ENCODE results near the gene RPUSD3. TPM values are rescaled to one million over a fixed set of nuclear protein-coding genes. Genes with fewer than 3 reads are reported as not detected.
A peak's percentile ranks its signal among the peaks of the same experiment; 100 is the strongest.
"Not testable (repeated sequence)": the region's sequence is repeated elsewhere in the genome, so short reads cannot be mapped to it uniquely, and the experiment has no call there.

Gene RPUSD3
- total RNA-seq, 2 donors from 2014 or later = 19.0 to 20.8 TPM

DNA sequence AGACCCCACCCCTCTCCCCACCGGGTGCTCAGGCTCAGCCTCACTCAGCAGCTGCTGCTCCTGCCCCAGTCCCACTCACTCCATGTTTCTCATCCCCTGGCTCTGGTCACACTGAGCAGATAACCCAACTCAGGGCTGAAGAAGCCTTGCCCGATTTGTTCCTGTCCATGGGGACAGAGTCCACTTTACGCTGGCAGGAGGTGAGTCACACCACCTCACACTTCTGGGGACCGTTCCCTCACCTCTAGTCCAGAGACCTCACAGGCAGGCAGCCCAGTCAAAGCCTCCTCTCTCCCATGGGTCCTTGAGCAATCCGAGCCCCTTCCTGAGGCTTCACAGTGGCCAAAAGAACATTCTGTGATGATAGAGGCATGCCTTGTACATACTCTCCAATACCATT, 34.9 kb upstream of the RPUSD3 start:
- no peaks in the 10 kb centered on the region for H3K9me3 ChIP-seq (ENCODE audit: control insufficient read depth, low read length, poor library complexity, severe bottlenecking)
- Mint-ChIP-seq H3K4me3 (no peak overlapping the region), H3K27ac (no peak overlapping the region), H3K27me3 (peaks cover 11% of the 10 kb centered on the region), H3K36me3 (ENCODE audit: low read depth) (no peaks in the 10 kb centered on the region), H3K4me1 (no peaks in the 10 kb centered on the region)
- DNase-seq (no peak), ATAC-seq (no peak)

DNA sequence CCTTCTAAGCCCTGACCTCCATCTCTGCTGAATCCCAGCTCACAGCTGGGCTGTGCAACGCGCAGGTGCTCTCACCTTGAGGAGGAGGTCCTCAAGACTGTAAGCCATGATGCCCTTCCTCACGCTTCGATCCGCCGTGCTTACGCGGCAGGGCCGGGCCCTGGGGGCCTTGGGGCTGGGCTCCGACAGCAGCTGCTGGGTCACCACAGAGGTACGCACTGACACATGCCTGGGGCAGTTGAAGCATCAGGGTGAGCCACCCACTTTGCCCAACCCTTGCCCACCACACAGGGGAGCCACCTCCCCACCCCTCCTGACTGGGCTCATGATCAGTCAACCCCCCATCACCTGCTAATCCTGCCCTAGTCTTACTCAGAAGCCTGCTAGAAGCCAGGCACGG, 33.2 kb upstream of the RPUSD3 start:
- Mint-ChIP-seq H3K36me3 (ENCODE audit: low read depth) (no peaks in the 10 kb centered on the region), H3K27ac (no peak overlapping the region), H3K4me1 (peaks cover 3% of the 10 kb centered on the region), H3K4me3 (no peak overlapping the region), H3K27me3 (peaks cover 11% of the 10 kb centered on the region)
- DNase-seq (no peak), ATAC-seq (no peak)
- H3K9me3 ChIP-seq (ENCODE audit: control insufficient read depth, low read length, poor library complexity, severe bottlenecking) = no peaks in the 10 kb centered on the region

DNA sequence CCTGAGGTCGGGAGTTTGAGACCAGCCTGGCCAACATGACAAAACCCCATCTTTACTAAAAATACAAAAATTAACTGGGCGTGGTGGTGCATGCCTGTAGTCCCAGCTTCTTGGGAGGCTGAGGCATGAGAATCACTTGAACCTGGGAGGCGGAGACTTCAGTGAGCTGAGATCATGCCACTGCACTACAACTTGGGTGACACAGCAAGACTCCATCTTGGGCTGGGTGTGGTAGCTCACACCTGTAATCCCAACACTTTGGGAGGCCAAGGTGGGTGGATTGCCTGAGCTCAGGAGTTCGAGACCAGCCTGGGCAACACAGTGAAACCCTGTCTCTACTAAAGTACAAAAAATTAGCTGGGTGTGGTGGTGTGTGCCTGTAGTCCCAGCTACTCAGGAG, 32.4 kb upstream of the RPUSD3 start:
- H3K36me3 Mint-ChIP-seq (ENCODE audit: low read depth); H3K4me3 Mint-ChIP-seq; H3K9me3 ChIP-seq (ENCODE audit: control insufficient read depth, low read length, poor library complexity, severe bottlenecking); H3K27ac Mint-ChIP-seq; DNase-seq; H3K4me1 Mint-ChIP-seq; ATAC-seq: not testable (repeated sequence)
- H3K27me3 Mint-ChIP-seq = peaks cover 11% of the 10 kb centered on the region

DNA sequence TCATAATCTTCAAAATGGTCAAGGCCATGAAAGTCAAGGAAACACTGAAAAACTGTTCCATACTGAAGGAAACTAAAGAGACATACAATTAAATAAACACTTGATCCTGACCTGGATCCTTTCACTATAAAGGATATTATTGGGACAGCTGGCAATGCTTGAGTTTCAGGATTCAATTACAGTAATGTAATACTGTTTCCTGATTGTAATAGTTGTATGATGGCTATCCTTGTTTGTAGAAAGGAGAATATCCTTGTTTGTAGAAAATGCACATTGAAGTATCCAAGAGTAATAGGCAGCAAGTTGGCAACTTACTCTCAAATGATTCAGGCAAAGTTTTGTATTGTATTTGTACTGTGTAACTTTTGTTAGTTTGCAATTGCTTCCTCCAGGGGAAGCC, 31.6 kb upstream of the RPUSD3 start:
- ATAC-seq (no peak), DNase-seq (no peak)
- H3K27ac Mint-ChIP-seq = no peak overlapping the region
- H3K9me3 ChIP-seq (ENCODE audit: control insufficient read depth, low read length, poor library complexity, severe bottlenecking) = no peaks in the 10 kb centered on the region
- H3K36me3 Mint-ChIP-seq (ENCODE audit: low read depth) = no peaks in the 10 kb centered on the region
- H3K27me3 Mint-ChIP-seq = peaks cover 11% of the 10 kb centered on the region
- H3K4me1 Mint-ChIP-seq = peaks cover 3% of the 10 kb centered on the region
- H3K4me3 Mint-ChIP-seq = no peak overlapping the region

DNA sequence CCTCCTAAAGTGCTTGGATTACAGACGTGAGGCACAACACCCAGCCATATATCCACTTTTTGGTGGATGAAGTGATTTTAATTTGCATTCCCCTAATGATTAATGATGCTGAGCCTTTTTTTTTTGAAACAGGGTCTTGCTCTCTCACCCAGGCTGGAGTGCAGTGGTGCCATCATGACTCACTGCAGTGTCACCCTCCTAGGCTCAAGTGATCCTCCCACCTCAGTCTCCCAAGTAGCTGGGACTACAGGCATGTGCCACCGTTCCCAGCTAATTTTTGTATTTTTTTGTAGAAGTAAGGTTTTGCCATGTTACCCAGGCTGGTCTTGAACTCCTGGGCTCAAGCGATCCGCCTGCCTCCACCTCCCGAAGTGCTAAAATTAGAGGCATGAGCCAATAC, 28.3 kb upstream of the RPUSD3 start:
- not testable (repeated sequence) for H3K36me3 Mint-ChIP-seq (ENCODE audit: low read depth); H3K27ac Mint-ChIP-seq; H3K4me1 Mint-ChIP-seq; ATAC-seq; H3K4me3 Mint-ChIP-seq; H3K9me3 ChIP-seq (ENCODE audit: control insufficient read depth, low read length, poor library complexity, severe bottlenecking); DNase-seq; H3K27me3 Mint-ChIP-seq

DNA sequence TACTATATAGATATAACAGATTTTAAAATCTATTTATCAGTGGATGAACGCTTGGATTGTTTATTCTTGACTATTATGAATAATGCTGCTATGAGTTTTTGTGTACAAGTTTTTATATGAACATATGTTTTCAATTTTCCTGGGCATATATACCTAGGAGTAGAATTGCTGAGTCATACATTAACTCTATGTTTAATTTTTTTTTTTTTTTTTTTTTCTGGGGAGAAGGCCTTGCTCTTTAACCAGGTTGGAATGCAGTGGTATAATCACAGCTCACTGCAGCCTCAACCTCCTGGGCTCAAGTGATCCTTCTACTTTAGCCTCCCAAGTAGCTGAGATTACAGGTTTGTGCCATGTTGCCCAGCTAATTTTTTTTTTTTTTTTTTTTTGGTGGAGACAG, 27.2 kb upstream of the RPUSD3 start:
- Mint-ChIP-seq H3K27me3 (peaks cover 5% of the 10 kb centered on the region), H3K4me1 (peaks cover 3% of the 10 kb centered on the region), H3K4me3 (no peak overlapping the region), H3K36me3 (ENCODE audit: low read depth) (no peaks in the 10 kb centered on the region), H3K27ac (no peak overlapping the region)
- no peak for DNase-seq
- H3K9me3 ChIP-seq (ENCODE audit: control insufficient read depth, low read length, poor library complexity, severe bottlenecking) = no peaks in the 10 kb centered on the region
- no peak for ATAC-seq

DNA sequence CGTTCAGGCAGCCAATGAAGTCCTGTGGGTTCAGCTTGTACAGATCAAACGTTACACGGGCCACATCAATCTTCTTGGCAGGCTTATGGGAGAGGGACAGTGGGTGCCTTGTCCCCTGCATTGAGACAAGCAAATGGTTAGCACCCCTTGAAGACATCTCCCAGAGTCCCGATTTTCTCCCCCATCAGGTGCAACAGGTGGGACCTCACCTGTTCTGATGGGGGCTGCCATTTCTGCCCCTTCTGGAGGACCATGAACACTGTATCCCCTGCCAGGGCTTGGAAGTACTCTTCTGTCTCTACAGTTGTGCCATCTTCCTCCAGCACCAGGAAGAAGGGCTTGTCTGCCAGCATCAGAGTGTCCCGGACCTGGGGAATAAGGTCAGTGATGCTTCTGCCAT, 26.1 kb upstream of the RPUSD3 start:
- Mint-ChIP-seq H3K4me1 (peaks cover 3% of the 10 kb centered on the region), H3K27ac (no peak overlapping the region), H3K4me3 (no peak overlapping the region), H3K27me3 (no peaks in the 10 kb centered on the region), H3K36me3 (ENCODE audit: low read depth) (no peaks in the 10 kb centered on the region)
- ATAC-seq (no peak), DNase-seq (no peak)
- H3K9me3 ChIP-seq (ENCODE audit: control insufficient read depth, low read length, poor library complexity, severe bottlenecking) = no peaks in the 10 kb centered on the region

DNA sequence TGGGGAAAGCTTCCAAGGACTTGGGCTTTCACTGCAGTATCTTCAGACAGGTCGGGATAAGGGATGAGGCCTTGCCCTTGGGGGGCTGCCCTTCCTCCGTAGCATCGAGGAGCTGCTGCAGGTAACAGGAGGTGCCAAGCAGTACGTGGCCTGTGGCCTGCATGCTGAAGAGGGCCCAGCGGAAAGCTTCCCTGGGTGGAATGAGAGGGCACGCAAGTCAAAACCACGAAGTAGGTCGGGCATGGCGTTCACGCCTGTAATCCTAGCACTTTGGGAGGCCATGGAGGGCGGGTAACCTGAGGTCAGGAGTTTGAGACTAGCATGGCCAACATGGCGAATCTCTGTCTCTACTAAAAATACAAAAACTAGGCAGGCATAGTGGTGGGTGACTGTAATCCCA, 23.3 kb upstream of the RPUSD3 start:
- H3K9me3 ChIP-seq (ENCODE audit: control insufficient read depth, low read length, poor library complexity, severe bottlenecking) = no peaks in the 10 kb centered on the region
- peaks cover 3% of the 10 kb centered on the region for H3K4me1 Mint-ChIP-seq
- peaks cover 8% of the 10 kb centered on the region for H3K27me3 Mint-ChIP-seq
- H3K36me3 Mint-ChIP-seq (ENCODE audit: low read depth) = no peaks in the 10 kb centered on the region
- H3K27ac Mint-ChIP-seq = no peak overlapping the region
- ATAC-seq (no peak), DNase-seq (no peak)
- H3K4me3 Mint-ChIP-seq = no peak overlapping the region

DNA sequence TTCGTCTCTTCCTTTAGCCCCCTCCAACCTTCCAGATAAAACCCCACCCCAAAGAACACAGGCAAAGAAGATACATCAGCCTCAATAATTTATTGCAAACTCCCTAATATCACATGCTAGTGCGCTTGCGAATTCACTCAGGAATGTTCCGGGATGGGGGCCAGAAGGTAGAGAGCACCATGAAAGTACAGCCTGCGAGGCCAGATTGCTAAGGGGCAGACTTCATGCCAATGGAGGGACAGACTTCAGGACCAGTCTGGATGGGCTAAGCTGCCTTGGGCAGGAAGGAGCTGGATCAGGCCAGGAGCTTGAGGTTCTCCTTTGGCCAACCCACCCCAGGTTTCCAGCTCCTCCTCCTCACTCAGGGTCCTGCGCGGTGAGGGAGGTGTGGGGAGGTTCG, 22.8 kb upstream of the RPUSD3 start:
- peaks cover 12% of the 10 kb centered on the region for H3K27me3 Mint-ChIP-seq
- H3K36me3 Mint-ChIP-seq (ENCODE audit: low read depth) = no peaks in the 10 kb centered on the region
- no peak overlapping the region for H3K27ac Mint-ChIP-seq
- no peak for DNase-seq
- no peak for ATAC-seq
- H3K9me3 ChIP-seq (ENCODE audit: control insufficient read depth, low read length, poor library complexity, severe bottlenecking) = no peaks in the 10 kb centered on the region
- no peak overlapping the region for H3K4me3 Mint-ChIP-seq
- peaks cover 3% of the 10 kb centered on the region for H3K4me1 Mint-ChIP-seq

DNA sequence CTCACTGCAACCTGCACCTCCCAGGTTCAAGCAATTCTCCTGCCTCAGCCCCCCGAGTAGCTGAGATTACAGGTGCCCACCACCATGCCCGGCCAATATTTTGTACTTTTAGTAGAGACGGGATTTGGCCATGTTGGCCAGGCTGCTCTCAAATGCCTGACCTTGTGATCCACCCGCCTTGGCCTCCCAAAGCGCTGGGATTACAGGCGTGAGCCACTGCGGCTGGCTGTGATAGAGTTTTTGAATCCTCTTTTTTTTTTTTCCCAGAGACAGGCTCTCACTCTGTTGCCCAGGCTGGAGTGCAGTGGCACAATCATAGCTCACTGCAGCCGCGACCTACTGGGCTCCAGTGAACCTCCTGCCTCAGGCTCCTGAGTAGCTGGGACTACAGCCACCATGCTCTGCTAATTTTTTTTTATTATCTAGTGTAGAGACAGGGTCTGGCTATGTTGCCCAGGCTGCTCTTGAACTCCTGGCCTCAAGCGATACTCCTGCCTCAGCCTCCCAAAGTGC, 21.4 kb upstream of the RPUSD3 start:
- not testable (repeated sequence) for H3K4me3 Mint-ChIP-seq; H3K9me3 ChIP-seq (ENCODE audit: control insufficient read depth, low read length, poor library complexity, severe bottlenecking); H3K4me1 Mint-ChIP-seq; H3K27ac Mint-ChIP-seq; ATAC-seq; DNase-seq; H3K36me3 Mint-ChIP-seq (ENCODE audit: low read depth)
- peaks cover 13% of the 10 kb centered on the region for H3K27me3 Mint-ChIP-seq

DNA sequence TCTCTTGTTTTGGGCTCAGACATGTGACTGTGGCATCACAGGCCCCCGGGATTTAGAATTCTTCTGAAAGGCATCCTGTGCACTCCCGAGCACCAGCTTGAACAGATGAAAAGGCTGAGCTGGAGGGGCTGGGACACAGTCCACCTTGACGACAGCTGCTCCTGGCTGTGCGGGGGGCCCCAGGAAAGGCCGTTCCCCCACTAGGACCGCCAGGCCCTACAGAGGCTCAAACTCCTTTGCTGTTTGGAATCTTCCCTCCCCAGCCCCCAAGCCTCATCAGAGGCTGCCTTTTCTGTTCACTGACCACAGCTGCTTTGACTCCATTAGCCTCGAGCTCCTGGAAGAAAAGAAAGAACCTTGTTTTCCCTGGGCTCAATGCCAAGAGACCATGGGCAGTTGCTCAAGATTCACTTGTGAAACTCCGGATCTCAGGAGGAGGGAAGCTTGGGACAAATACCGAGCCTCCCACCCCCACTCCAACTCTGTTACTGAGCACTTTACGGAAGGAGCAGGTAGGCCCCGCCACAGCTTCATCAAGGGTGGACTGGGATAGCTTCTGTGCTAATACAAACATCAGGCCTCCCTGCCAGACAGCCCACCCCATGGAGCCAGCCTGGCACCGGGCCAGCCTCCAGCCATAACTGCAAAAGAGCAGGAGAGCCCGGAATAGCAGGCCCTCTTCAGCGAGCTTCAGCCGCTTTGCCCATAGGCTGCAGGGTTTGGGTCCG, 20.6 kb upstream of the RPUSD3 start:
- Mint-ChIP-seq H3K27ac (no peak overlapping the region), H3K4me1 (peaks cover 3% of the 10 kb centered on the region), H3K27me3 (peaks cover 13% of the 10 kb centered on the region), H3K36me3 (ENCODE audit: low read depth) (no peaks in the 10 kb centered on the region), H3K4me3 (no peak overlapping the region)
- ATAC-seq = no peak
- H3K9me3 ChIP-seq (ENCODE audit: control insufficient read depth, low read length, poor library complexity, severe bottlenecking) = no peaks in the 10 kb centered on the region
- DNase-seq = no peak

DNA sequence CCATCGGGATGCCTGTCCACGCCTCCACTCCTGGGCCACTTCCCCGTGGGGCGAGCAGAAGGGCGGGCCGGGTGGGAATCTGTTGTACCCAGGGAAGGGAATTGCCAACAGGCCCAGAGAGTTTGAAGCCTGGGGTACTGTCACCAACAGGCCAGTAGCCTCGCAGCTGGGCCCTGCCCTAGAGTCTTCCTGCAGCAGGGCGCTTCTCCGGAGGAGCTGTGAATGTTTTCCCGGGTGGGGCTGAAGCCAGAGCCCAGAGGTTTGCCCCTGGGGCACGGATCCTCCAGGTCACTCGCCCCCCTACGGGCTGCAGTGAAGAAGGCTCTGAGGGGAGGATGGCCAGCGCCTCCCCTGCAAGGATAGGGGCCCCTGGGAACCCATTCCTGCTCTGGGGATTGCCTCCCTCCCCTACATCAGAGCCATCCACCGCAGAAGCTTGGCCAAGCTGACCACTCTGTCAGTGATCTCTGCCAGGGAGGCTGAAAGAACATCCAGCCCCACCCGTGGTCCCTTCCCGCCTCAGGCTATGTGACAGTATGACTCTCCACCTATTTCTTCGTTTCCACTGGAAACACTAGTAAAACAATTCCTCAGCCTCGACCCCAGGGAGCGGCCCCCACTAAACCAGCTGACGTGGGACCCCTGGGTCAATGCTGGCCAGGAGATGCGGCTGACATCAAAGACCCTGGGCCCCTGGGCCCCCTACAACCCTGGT, 19.4 kb upstream of the RPUSD3 start:
- DNase-seq (no peak), ATAC-seq (no peak)
- Mint-ChIP-seq H3K36me3 (ENCODE audit: low read depth) (no peaks in the 10 kb centered on the region), H3K4me1 (peaks cover 3% of the 10 kb centered on the region), H3K4me3 (no peak overlapping the region), H3K27me3 (peaks cover 13% of the 10 kb centered on the region), H3K27ac (no peak overlapping the region)
- H3K9me3 ChIP-seq (ENCODE audit: control insufficient read depth, low read length, poor library complexity, severe bottlenecking) = no peaks in the 10 kb centered on the region

DNA sequence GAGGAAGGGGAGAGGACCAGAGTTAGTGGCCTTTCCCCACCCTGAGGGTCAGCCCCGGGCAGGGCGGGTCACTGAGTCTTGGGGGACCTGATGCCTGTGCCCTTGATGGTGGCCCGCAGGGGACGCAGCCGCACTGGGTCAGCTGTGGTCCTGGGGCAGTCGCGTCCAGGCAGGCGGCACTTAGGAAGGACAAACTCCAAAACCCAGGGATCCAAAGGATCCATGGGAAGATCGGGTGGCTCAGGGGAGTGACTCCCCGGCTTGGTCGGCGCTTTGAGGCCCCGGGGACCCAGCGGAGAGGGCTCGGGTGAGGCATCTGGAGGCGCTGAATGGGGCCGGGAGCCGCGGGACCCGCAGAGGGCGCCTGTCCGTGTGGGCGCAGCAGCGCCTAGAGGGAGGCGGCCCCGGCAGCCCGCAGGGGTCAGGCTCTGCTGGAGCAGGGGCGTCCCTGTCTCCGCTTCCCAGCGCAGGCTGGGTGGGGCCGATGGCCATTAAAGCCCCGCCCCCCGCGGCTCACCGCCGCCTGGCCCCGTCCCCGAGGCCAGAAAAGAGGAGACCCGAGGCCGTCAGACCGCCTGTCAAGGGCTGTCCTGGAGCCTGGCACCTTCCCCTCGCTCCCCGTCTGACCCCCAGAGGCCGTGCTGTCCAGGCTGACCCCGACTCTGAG, 18.7 kb upstream of the RPUSD3 start:
- Mint-ChIP-seq H3K4me3 (peak overlapping the region; percentile 61), H3K27ac (peak overlapping the region; percentile 3), H3K27me3 (peaks cover 13% of the 10 kb centered on the region), H3K4me1 (peaks cover 3% of the 10 kb centered on the region), H3K36me3 (ENCODE audit: low read depth) (no peaks in the 10 kb centered on the region)
- peak; percentile 78 for ATAC-seq
- DNase-seq = peak in 2 of 3 donors; percentile 21 to 22
- H3K9me3 ChIP-seq (ENCODE audit: control insufficient read depth, low read length, poor library complexity, severe bottlenecking) = no peaks in the 10 kb centered on the region

Measured in T-helper 17 cell (primary cell).